ENCODE measurements around the gene NAMPT.

DNA sequence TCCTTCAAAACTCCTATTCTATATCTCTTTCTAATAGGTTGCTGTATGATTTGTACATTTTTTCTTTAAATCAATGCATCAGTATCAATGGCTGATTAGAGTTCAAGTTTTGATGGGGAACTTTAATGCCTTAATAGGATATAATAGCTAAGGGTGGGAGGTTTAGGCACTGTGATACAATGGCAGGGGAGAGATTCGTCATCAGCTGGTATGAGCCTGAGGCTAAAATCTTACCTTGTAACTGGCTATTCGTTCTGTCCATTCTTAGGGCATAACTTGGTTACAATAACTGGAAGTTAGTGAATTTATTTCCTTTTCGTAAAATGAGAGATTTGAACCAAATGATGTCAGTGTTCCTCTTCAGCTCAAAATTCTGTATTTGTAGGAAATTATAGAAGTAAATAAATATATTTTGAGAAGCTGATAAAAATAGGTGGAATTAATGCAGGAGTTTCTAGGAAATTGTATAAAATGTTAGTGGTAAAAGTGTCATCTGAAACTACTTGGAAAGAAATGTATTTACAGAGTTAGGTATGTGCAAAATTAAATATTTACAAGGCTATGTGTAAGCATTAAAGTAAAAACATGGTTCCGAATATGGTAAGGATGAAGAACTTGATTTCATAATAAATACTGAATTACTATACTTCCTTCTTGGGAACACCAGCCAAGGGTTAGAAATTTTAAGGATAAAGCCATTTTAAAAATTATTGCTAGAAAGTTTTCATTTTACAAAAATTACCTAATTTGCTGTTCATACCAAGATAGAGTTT is 27.5 kb upstream of the NAMPT start:
- TF ChIP-seq TAF1 (IDR thresholded peaks at IDR 0.05; ENCODE audit: borderline replicate concordance, low read depth, low read length) (no peak), POLR2A (IDR thresholded peaks at IDR 0.05; ENCODE audit: low read depth, low read length) (no peak)
